Suprapubic skin (tissue), 3 donors: ENCODE data around the gene COL6A3.

Experiments
- CTCF ChIP-seq, 2 donors: fragments of 200-600 bp in 1 of 2; fragments of 450-650 bp in 1 of 2; sonication (generic) in 1 of 2; IDR thresholded peaks; one replicate each; pipeline ENCODE4 v1.5.1; 2016 to 2019; ENCODE audit warnings: antibody characterized with exemption in 2 of 2, mild to moderate bottlenecking in 1 of 2, moderate library complexity in 1 of 2
- EP300 ChIP-seq: sonication (generic); formaldehyde crosslinking; IDR thresholded peaks from one replicate; pipeline ENCODE4 v1.6.1; 2017; ENCODE audit warnings: antibody characterized with exemption
- POLR2A ChIP-seq, 2 donors: fragments of 450-650 bp; IDR thresholded peaks; one replicate each; pipeline ENCODE4 v1.6.1; 2017; ENCODE audit warnings: antibody characterized with exemption in 2 of 2, mild to moderate bottlenecking in 2 of 2, moderate library complexity in 2 of 2

GRCh38 chr2:237364655-237365054 is 49.3 kb downstream of the COL6A3 start:
- TF ChIP-seq CTCF (IDR thresholded peaks at IDR 0.05) (no peak), POLR2A (IDR thresholded peaks at IDR 0.05) (no peak), EP300 (no peak)
